ENCODE data around the gene QARS1.
A peak's percentile ranks its signal among the peaks of the same experiment; 100 is the strongest.

The QARS1 gene

GRCh38 chr3:49124991-49125670 lies 20.6 kb upstream of the QARS1 start:
- TF ChIP-seq, protein P1, sequence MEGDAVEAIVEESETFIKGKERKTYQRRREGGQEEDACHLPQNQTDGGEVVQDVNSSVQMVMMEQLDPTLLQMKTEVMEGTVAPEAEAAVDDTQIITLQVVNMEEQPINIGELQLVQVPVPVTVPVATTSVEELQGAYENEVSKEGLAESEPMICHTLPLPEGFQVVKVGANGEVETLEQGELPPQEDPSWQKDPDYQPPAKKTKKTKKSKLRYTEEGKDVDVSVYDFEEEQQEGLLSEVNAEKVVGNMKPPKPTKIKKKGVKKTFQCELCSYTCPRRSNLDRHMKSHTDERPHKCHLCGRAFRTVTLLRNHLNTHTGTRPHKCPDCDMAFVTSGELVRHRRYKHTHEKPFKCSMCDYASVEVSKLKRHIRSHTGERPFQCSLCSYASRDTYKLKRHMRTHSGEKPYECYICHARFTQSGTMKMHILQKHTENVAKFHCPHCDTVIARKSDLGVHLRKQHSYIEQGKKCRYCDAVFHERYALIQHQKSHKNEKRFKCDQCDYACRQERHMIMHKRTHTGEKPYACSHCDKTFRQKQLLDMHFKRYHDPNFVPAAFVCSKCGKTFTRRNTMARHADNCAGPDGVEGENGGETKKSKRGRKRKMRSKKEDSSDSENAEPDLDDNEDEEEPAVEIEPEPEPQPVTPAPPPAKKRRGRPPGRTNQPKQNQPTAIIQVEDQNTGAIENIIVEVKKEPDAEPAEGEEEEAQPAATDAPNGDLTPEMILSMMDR (IDR thresholded peaks at IDR 0.05): no peak
- TF ChIP-seq ZFX (IDR thresholded peaks at IDR 0.05; ENCODE audit: borderline replicate concordance): no peak
- H3K27ac ChIP-seq: no peak overlapping the region

DNA sequence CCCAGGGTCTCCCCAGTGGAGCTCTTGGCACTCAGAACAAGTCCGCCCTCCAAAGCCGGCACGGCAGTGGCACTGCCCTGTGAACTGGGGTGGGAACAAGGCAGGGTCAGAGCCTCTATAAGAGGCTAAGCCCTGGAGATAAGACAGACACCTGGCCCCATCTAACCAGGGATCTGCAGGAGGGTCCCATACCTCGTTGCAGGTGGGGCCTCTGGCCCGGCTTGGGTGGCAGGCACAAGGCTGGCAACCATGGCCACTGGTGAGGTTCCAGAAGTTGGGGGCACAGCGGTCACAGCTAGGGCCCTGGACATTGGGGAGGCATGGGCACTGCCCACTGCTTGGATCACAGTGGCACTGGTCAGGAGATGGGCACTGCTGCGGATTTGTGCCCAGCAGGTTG lies 19.6 kb upstream of the QARS1 start:
- H3K27ac ChIP-seq: no peak overlapping the region
- no peak for TF ChIP-seq ZFX (IDR thresholded peaks at IDR 0.05; ENCODE audit: borderline replicate concordance)
- TF ChIP-seq, protein P1 (IDR thresholded peaks at IDR 0.05): no peak

GRCh38 chr3:49123687-49124086 lies 19.1 kb upstream of the QARS1 start:
- TF ChIP-seq, protein P1 (IDR thresholded peaks at IDR 0.05): no peak
- TF ChIP-seq ZFX (IDR thresholded peaks at IDR 0.05; ENCODE audit: borderline replicate concordance): no peak
- H3K27ac ChIP-seq: no peak overlapping the region

- no peak for TF ChIP-seq ZFX (IDR thresholded peaks at IDR 0.05; ENCODE audit: borderline replicate concordance)
- TF ChIP-seq, protein P1 (IDR thresholded peaks at IDR 0.05): no peak
- H3K27ac ChIP-seq: no peak overlapping the region
Observed at GRCh38 chr3:49122886-49123545, 18.5 kb upstream of the QARS1 start.

- H3K27ac ChIP-seq: no peak overlapping the region
- TF ChIP-seq ZFX (IDR thresholded peaks at IDR 0.05; ENCODE audit: borderline replicate concordance): no peak
Observed at GRCh38 chr3:49122451-49122850, 17.9 kb upstream of the QARS1 start.

DNA sequence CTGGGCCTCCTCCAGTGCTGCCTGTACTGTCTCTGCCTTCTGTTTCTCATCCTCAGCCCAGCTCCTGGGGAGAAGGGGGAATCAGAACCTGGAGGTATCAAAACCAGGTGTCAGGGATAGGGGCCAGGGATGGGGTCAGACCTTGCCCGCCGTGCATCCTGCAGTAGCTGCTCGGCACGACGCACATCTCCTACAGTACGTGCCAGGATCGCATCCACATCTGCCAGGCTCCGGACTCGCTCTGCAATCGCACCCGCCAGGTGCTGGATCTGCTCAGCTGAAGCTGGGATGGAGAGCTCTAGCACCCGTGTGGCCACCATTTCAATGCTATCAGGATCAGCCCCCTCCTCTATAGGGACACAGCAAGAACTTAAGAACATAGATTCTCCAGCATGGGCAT lies 17.5 kb upstream of the QARS1 start:
- TF ChIP-seq, protein P1 (IDR thresholded peaks at IDR 0.05): no peak
- TF ChIP-seq ZFX (IDR thresholded peaks at IDR 0.05; ENCODE audit: borderline replicate concordance): no peak
- H3K27ac ChIP-seq: peak overlapping the region; percentile 97

GRCh38 chr3:49121132-49121736 lies 16.7 kb upstream of the QARS1 start:
- TF ChIP-seq, protein P1 (IDR thresholded peaks at IDR 0.05): no peak
- TF ChIP-seq ZFX (IDR thresholded peaks at IDR 0.05; ENCODE audit: borderline replicate concordance): no peak
- H3K27ac ChIP-seq: peak overlapping the region; percentile 97
